Head of caudate nucleus (tissue), 42 donors: ENCODE results near the gene TTC12.

Experiments
- DNase-seq, 42 donors: peaks; one replicate each; pipeline versions ENCODE4 v3.0.0 to v3.0.0-alpha.2; 2020 to 2021; ENCODE audit warnings: mixed read lengths in 7 of 42
- intact Hi-C: fragments of 100-400 bp; cut with DNase I; formaldehyde crosslinking; loops from one replicate; pipeline ENCODE4 v1.15.0; 2022

TTC12 gene

GRCh38 chr11:113311536-113311935 lies 2.8 kb upstream of the TTC12 start:
- no peak for DNase-seq
- intact Hi-C loops: no loop called here

- no peak for DNase-seq
- intact Hi-C loops: no loop called here
Measured at GRCh38 chr11:113313601-113314000, 782 bp upstream of the TTC12 start.

GRCh38 chr11:113314065-113314388 lies 356 bp upstream of the TTC12 start:
- DNase-seq: no peak
- intact Hi-C loops: no loop called here

- no peak for DNase-seq
- intact Hi-C loops: no loop called here
Measured at GRCh38 chr11:113315811-113316210, 1.4 kb downstream of the TTC12 start.

GRCh38 chr11:113316256-113316655 lies 1.9 kb downstream of the TTC12 start:
- DNase-seq: no peak
- intact Hi-C loops: no loop called here

GRCh38 chr11:113317339-113317738 lies 3.0 kb downstream of the TTC12 start:
- DNase-seq: no peak
- intact Hi-C loops: no loop called here

GRCh38 chr11:113319085-113319484 lies 4.7 kb downstream of the TTC12 start:
- intact Hi-C loops: no loop called here

GRCh38 chr11:113322158-113322557 lies 7.8 kb downstream of the TTC12 start:
- no peak for DNase-seq
- intact Hi-C loops: no loop called here

More at GRCh38 chr11:113319085-113319484, 4.7 kb downstream of the TTC12 start:
- DNase-seq: no peak

GRCh38 chr11:113324250-113324649 lies 9.9 kb downstream of the TTC12 start:
- DNase-seq: no peak
- intact Hi-C loops: no loop called here

GRCh38 chr11:113329725-113330124 lies 15.3 kb downstream of the TTC12 start:
- intact Hi-C loops: no loop called here
- DNase-seq: no peak

GRCh38 chr11:113331441-113331840 lies 17.1 kb downstream of the TTC12 start:
- DNase-seq: no peak
- intact Hi-C loops: no loop called here

- no peak for DNase-seq
- intact Hi-C loops: no loop called here
Measured at GRCh38 chr11:113332023-113332422, 17.6 kb downstream of the TTC12 start.

GRCh38 chr11:113332638-113333329 lies 18.4 kb downstream of the TTC12 start:
- intact Hi-C loops: no loop called here

GRCh38 chr11:113334183-113334582 lies 19.8 kb downstream of the TTC12 start:
- no peak for DNase-seq
- intact Hi-C loops: no loop called here

More at GRCh38 chr11:113332638-113333329, 18.4 kb downstream of the TTC12 start:
- no peak for DNase-seq

GRCh38 chr11:113338730-113339129 lies 24.3 kb downstream of the TTC12 start:
- no peak for DNase-seq
- intact Hi-C loops: no loop called here

GRCh38 chr11:113339929-113340589 lies 25.7 kb downstream of the TTC12 start:
- DNase-seq: no peak
- intact Hi-C loops: no loop called here

- intact Hi-C loops: no loop called here
- DNase-seq: no peak
Measured at GRCh38 chr11:113341388-113342165, 27.2 kb downstream of the TTC12 start.

GRCh38 chr11:113345978-113346377 lies 31.6 kb downstream of the TTC12 start:
- no peak for DNase-seq
- intact Hi-C loops: no loop called here

- peak in 18 of 42 donors; percentile 20 to 78 (median 48) for DNase-seq
- intact Hi-C loops: no loop called here
Measured at GRCh38 chr11:113349528-113349927, 35.1 kb downstream of the TTC12 start.

GRCh38 chr11:113350336-113351067 lies 36.1 kb downstream of the TTC12 start:
- intact Hi-C loops: no loop called here
- peak in 3 of 42 donors; percentile 18 to 31 (median 24) for DNase-seq
